Peyer's patch (tissue), 4 donors: ENCODE data around the gene PTPRK. TPM values are rescaled to one million over a fixed set of nuclear protein-coding genes. Genes with fewer than 3 reads are reported as not detected.

Experiments used
- DNase-seq, 3 donors: peaks; one replicate each; pipeline ENCODE4 v3.0.0-alpha.2; 2017 to 2019
- H3K27ac ChIP-seq, 4 donors: fragments of 200-600 bp; sonication (generic); one replicate each; pipeline ENCODE4 v1.5.1; 2016 to 2019
- H3K27me3 ChIP-seq, 2 donors: fragments of 200-600 bp; sonication (generic); one replicate each; pipeline ENCODE4 v1.5.1; 2019
- H3K36me3 ChIP-seq, 3 donors: fragments of 200-600 bp; sonication (generic); one replicate each; pipeline ENCODE4 v1.5.1; 2016 to 2019
- H3K4me1 ChIP-seq, 4 donors: fragments of 200-600 bp; sonication (generic); one replicate each; pipeline ENCODE4 v1.5.1; 2016 to 2019
- H3K4me3 ChIP-seq, 4 donors: fragments of 200-600 bp; sonication (generic); 1 replicate in 3 of 4; 2 replicates in 1 of 4; pipeline ENCODE4 v1.5.1; 2016 to 2019; ENCODE audit warnings: mild to moderate bottlenecking in 1 of 4
- H3K9me3 ChIP-seq, 4 donors: fragments of 200-600 bp; sonication (generic); one replicate each; pipeline ENCODE4 v1.5.1; 2016 to 2019; ENCODE audit warnings: mild to moderate bottlenecking in 1 of 4
- CTCF ChIP-seq, 6 experiments: fragments of 450-650 bp in 4 of 6; fragments of 200-600 bp in 2 of 6; sonication (generic) in 1 of 6; IDR thresholded peaks; one replicate each; pipeline ENCODE4 v1.5.1; 2017 to 2019; ENCODE audit warnings: antibody characterized with exemption in 6 of 6, mild to moderate bottlenecking in 3 of 6, moderate library complexity in 1 of 6
- POLR2A ChIP-seq, 2 donors: fragments of 450-650 bp; IDR thresholded peaks; one replicate each; pipeline ENCODE4 v1.5.1; 2017; ENCODE audit warnings: antibody characterized with exemption in 2 of 2, mild to moderate bottlenecking in 2 of 2, moderate library complexity in 2 of 2
- total RNA-seq, 4 donors: library from RNA; depleted of rRNA; stranded (reverse); fragments of >200 nt; gene quantifications; one replicate each; pipeline ENCODE4 v1.1.0, GENCODE V29; 2016

The PTPRK gene
- total RNA-seq, 4 donors from 2014 or later, result 109 to 192 (median 153) TPM

GRCh38 chr6:128070406-128070805 is 450.0 kb downstream of the PTPRK start:
- Histone ChIP-seq H3K36me3 (peaks cover 0 to 10% (median 0%) of the 10 kb centered on the region in 3 donors), H3K4me3 (no peak overlapping the region), H3K9me3 (no peaks in the 10 kb centered on the region), H3K27ac (no peak overlapping the region), H3K4me1 (no peaks in the 10 kb centered on the region), H3K27me3 (no peaks in the 10 kb centered on the region)
- no peak for DNase-seq
- no peak for TF ChIP-seq POLR2A (IDR thresholded peaks at IDR 0.05)
- TF ChIP-seq CTCF (IDR thresholded peaks at IDR 0.05), result no peak

GRCh38 chr6:128069188-128069587 is 451.2 kb downstream of the PTPRK start:
- Histone ChIP-seq H3K4me1 (no peaks in the 10 kb centered on the region), H3K36me3 (peaks cover 0 to 10% (median 0%) of the 10 kb centered on the region in 3 donors), H3K4me3 (no peak overlapping the region), H3K9me3 (no peaks in the 10 kb centered on the region), H3K27me3 (no peaks in the 10 kb centered on the region), H3K27ac (no peak overlapping the region)
- TF ChIP-seq POLR2A (IDR thresholded peaks at IDR 0.05), result no peak
- TF ChIP-seq CTCF (IDR thresholded peaks at IDR 0.05), result no peak
- DNase-seq, result no peak

GRCh38 chr6:128068119-128068479 is 452.3 kb downstream of the PTPRK start:
- Histone ChIP-seq H3K27me3 (no peaks in the 10 kb centered on the region), H3K27ac (no peak overlapping the region), H3K9me3 (no peaks in the 10 kb centered on the region), H3K4me1 (no peaks in the 10 kb centered on the region), H3K36me3 (peaks cover 0 to 10% (median 0%) of the 10 kb centered on the region in 3 donors), H3K4me3 (no peak overlapping the region)
- TF ChIP-seq POLR2A (IDR thresholded peaks at IDR 0.05) (no peak), CTCF (IDR thresholded peaks at IDR 0.05) (no peak)
- no peak for DNase-seq

- Histone ChIP-seq H3K27ac (no peak overlapping the region), H3K36me3 (peaks cover 0 to 10% (median 0%) of the 10 kb centered on the region in 3 donors), H3K27me3 (no peaks in the 10 kb centered on the region), H3K4me3 (no peak overlapping the region), H3K9me3 (no peaks in the 10 kb centered on the region), H3K4me1 (no peaks in the 10 kb centered on the region)
- no peak for DNase-seq
- no peak for TF ChIP-seq POLR2A (IDR thresholded peaks at IDR 0.05)
- TF ChIP-seq CTCF (IDR thresholded peaks at IDR 0.05), result no peak
Measured at GRCh38 chr6:128067446-128068118, 452.8 kb downstream of the PTPRK start.

GRCh38 chr6:128065072-128065471 is 455.3 kb downstream of the PTPRK start:
- TF ChIP-seq POLR2A (IDR thresholded peaks at IDR 0.05) (no peak), CTCF (IDR thresholded peaks at IDR 0.05) (no peak)
- no peak for DNase-seq
- H3K4me3 ChIP-seq, result no peak overlapping the region
- no peaks in the 10 kb centered on the region for H3K27me3 ChIP-seq
- no peak overlapping the region for H3K27ac ChIP-seq
- no peaks in the 10 kb centered on the region for H3K9me3 ChIP-seq
- no peaks in the 10 kb centered on the region for H3K4me1 ChIP-seq
- H3K36me3 ChIP-seq, result peaks cover 0 to 18% (median 0%) of the 10 kb centered on the region in 3 donors

- no peak overlapping the region for H3K4me3 ChIP-seq
- no peaks in the 10 kb centered on the region for H3K27me3 ChIP-seq
- DNase-seq, result no peak
- no peak for TF ChIP-seq CTCF (IDR thresholded peaks at IDR 0.05)
- no peak for TF ChIP-seq POLR2A (IDR thresholded peaks at IDR 0.05)
- no peaks in the 10 kb centered on the region for H3K9me3 ChIP-seq
- peaks cover 0 to 18% (median 0%) of the 10 kb centered on the region in 3 donors for H3K36me3 ChIP-seq
- H3K4me1 ChIP-seq, result no peaks in the 10 kb centered on the region
- H3K27ac ChIP-seq, result no peak overlapping the region
Measured at GRCh38 chr6:128064540-128064895, 455.9 kb downstream of the PTPRK start.
